Naive B cell (primary cell): ENCODE results near the gene RNASE12. TPM values are rescaled to one million over a fixed set of nuclear protein-coding genes. Genes with fewer than 3 reads are reported as not detected.

ENCODE experiments used
- ATAC-seq, 2 donors: fragments of 150-1000 bp; cut with Tn5 transposase; 2 replicates each; pipeline ENCODE4 v1.10.0; 2021; ENCODE audit warnings: low read depth in 2 of 2, mild to moderate bottlenecking in 2 of 2, moderate library complexity in 2 of 2
- DNase-seq: peaks from one replicate; pipeline ENCODE4 v3.0.0; 2022
- H3K27ac Mint-ChIP-seq, 6 donors: one replicate each; pipeline ENCODE4 v1.8.0; 2020 to 2022; ENCODE audit warnings: mild to moderate bottlenecking in 6 of 6, mixed read lengths in 6 of 6, moderate library complexity in 5 of 6, inconsistent platforms in 2 of 6
- H3K27me3 Mint-ChIP-seq, 3 donors: one replicate each; pipeline ENCODE4 v1.8.0; 2021 to 2022; ENCODE audit warnings: mixed read lengths in 3 of 3, mild to moderate bottlenecking in 1 of 3
- H3K36me3 Mint-ChIP-seq, 2 donors: one replicate each; pipeline ENCODE4 v1.8.0; 2020 to 2022; ENCODE audit warnings: mixed read lengths in 2 of 2, inconsistent platforms in 1 of 2, mild to moderate bottlenecking in 1 of 2
- H3K4me1 Mint-ChIP-seq, 3 donors: one replicate each; pipeline ENCODE4 v1.8.0; 2020 to 2022; ENCODE audit warnings: mixed read lengths in 3 of 3, inconsistent platforms in 1 of 3, mild to moderate bottlenecking in 1 of 3, moderate library complexity in 1 of 3
- H3K4me3 Mint-ChIP-seq, 8 donors: one replicate each; pipeline ENCODE4 v1.8.0; 2020 to 2022; ENCODE audit warnings: mild to moderate bottlenecking in 8 of 8, mixed read lengths in 8 of 8, moderate library complexity in 8 of 8, inconsistent platforms in 2 of 8
- H3K9me3 Mint-ChIP-seq, 7 donors: one replicate each; pipeline ENCODE4 v1.8.0; 2020 to 2022; ENCODE audit warnings: mixed read lengths in 7 of 7, mild to moderate bottlenecking in 5 of 7, inconsistent platforms in 2 of 7, moderate library complexity in 1 of 7
- polyA plus RNA-seq, 6 donors: library from polyadenylated mRNA; unstranded; fragments of 300-500 nt; fragmentation: Illumina TruSeq; gene quantifications; one replicate each; pipeline ENCODE4 v1.2.3, GENCODE V29; 2021; ENCODE audit warnings: low read depth in 6 of 6

RNASE12 gene
- polyA plus RNA-seq, 6 donors from 2014 or later: not detected

GRCh38 chr14:20563971-20564370, 27.2 kb downstream of the RNASE12 start:
- ATAC-seq (no peak), DNase-seq (no peak)
- Mint-ChIP-seq H3K4me1 (no peaks in the 10 kb centered on the region), H3K27ac (no peak overlapping the region), H3K4me3 (no peak overlapping the region), H3K27me3 (peaks cover 4 to 13% (median 10%) of the 10 kb centered on the region in 3 donors), H3K36me3 (no peaks in the 10 kb centered on the region), H3K9me3 (peaks cover 0 to 13% (median 10%) of the 10 kb centered on the region in 7 donors)

- no peaks in the 10 kb centered on the region for H3K36me3 Mint-ChIP-seq
- peaks cover 9 to 26% (median 13%) of the 10 kb centered on the region in 3 donors for H3K27me3 Mint-ChIP-seq
- H3K4me1 Mint-ChIP-seq: no peaks in the 10 kb centered on the region
- ATAC-seq: no peak
- DNase-seq: no peak
- no peak within 1 kb of the TSS for H3K27ac Mint-ChIP-seq
- H3K9me3 Mint-ChIP-seq: no peaks in the 10 kb centered on the region
- H3K4me3 Mint-ChIP-seq: no peak within 1 kb of the TSS
Observed at GRCh38 chr14:20560961-20561360, 30.2 kb downstream of the RNASE12 start, which contains the start of gene RNASE9. RNASE9 (minus strand) TSS chr14:20561047.

GRCh38 chr14:20559461-20559904, 31.7 kb downstream of the RNASE12 start:
- no peaks in the 10 kb centered on the region for H3K36me3 Mint-ChIP-seq
- peaks cover 6 to 19% (median 11%) of the 10 kb centered on the region in 3 donors for H3K27me3 Mint-ChIP-seq
- H3K4me3 Mint-ChIP-seq: no peak overlapping the region
- ATAC-seq (no peak), DNase-seq (no peak)
- peak overlapping the region in 1 of 6 donors; percentile 33 for H3K27ac Mint-ChIP-seq
- H3K4me1 Mint-ChIP-seq: no peaks in the 10 kb centered on the region
- H3K9me3 Mint-ChIP-seq: no peaks in the 10 kb centered on the region

GRCh38 chr14:20557212-20557542, 34.0 kb downstream of the RNASE12 start:
- DNase-seq (no peak), ATAC-seq (no peak)
- H3K36me3 Mint-ChIP-seq: no peaks in the 10 kb centered on the region
- H3K9me3 Mint-ChIP-seq: no peaks in the 10 kb centered on the region
- H3K27ac Mint-ChIP-seq: peak overlapping the region in 2 of 6 donors; percentile 5 to 71
- peaks cover 0 to 17% (median 11%) of the 10 kb centered on the region in 3 donors for H3K27me3 Mint-ChIP-seq
- no peaks in the 10 kb centered on the region for H3K4me1 Mint-ChIP-seq
- H3K4me3 Mint-ChIP-seq: no peak overlapping the region

GRCh38 chr14:20556500-20557211, 34.5 kb downstream of the RNASE12 start:
- Mint-ChIP-seq H3K4me1 (no peaks in the 10 kb centered on the region), H3K36me3 (no peaks in the 10 kb centered on the region), H3K9me3 (no peaks in the 10 kb centered on the region), H3K27me3 (peaks cover 0 to 17% (median 11%) of the 10 kb centered on the region in 3 donors), H3K27ac (peak overlapping the region in 2 of 6 donors; percentile 5 to 71), H3K4me3 (no peak overlapping the region)
- DNase-seq (no peak), ATAC-seq (no peak)

- H3K36me3 Mint-ChIP-seq: no peaks in the 10 kb centered on the region
- H3K27ac Mint-ChIP-seq: no peak overlapping the region
- no peak overlapping the region for H3K4me3 Mint-ChIP-seq
- H3K9me3 Mint-ChIP-seq: no peaks in the 10 kb centered on the region
- H3K27me3 Mint-ChIP-seq: peaks cover 0 to 17% (median 11%) of the 10 kb centered on the region in 3 donors
- DNase-seq (no peak), ATAC-seq (no peak)
- no peaks in the 10 kb centered on the region for H3K4me1 Mint-ChIP-seq
Observed at GRCh38 chr14:20555845-20556244, 35.3 kb downstream of the RNASE12 start.

- Mint-ChIP-seq H3K36me3 (no peaks in the 10 kb centered on the region), H3K27ac (no peak overlapping the region), H3K27me3 (peaks cover 0 to 19% (median 8%) of the 10 kb centered on the region in 3 donors), H3K4me1 (no peaks in the 10 kb centered on the region), H3K4me3 (no peak overlapping the region), H3K9me3 (no peaks in the 10 kb centered on the region)
- DNase-seq (no peak), ATAC-seq (no peak)
Observed at GRCh38 chr14:20553024-20553423, 38.2 kb downstream of the RNASE12 start.

GRCh38 chr14:20551606-20552005, 39.6 kb downstream of the RNASE12 start:
- no peak for DNase-seq
- H3K4me1 Mint-ChIP-seq: no peaks in the 10 kb centered on the region
- no peaks in the 10 kb centered on the region for H3K36me3 Mint-ChIP-seq
- H3K27me3 Mint-ChIP-seq: peaks cover 0 to 14% (median 5%) of the 10 kb centered on the region in 3 donors
- no peak overlapping the region for H3K27ac Mint-ChIP-seq
- no peak overlapping the region for H3K4me3 Mint-ChIP-seq
- no peak for ATAC-seq
- H3K9me3 Mint-ChIP-seq: no peaks in the 10 kb centered on the region

GRCh38 chr14:20550926-20551325, 40.2 kb downstream of the RNASE12 start:
- Mint-ChIP-seq H3K9me3 (no peaks in the 10 kb centered on the region), H3K27me3 (peaks cover 0 to 16% (median 5%) of the 10 kb centered on the region in 3 donors), H3K4me3 (no peak overlapping the region), H3K27ac (no peak overlapping the region), H3K36me3 (no peaks in the 10 kb centered on the region), H3K4me1 (no peaks in the 10 kb centered on the region)
- no peak for DNase-seq
- no peak for ATAC-seq

- ATAC-seq (no peak), DNase-seq (no peak)
- H3K9me3 Mint-ChIP-seq: no peaks in the 10 kb centered on the region
- H3K27ac Mint-ChIP-seq: no peak overlapping the region
- no peaks in the 10 kb centered on the region for H3K36me3 Mint-ChIP-seq
- H3K27me3 Mint-ChIP-seq: peaks cover 0 to 28% (median 19%) of the 10 kb centered on the region in 3 donors
- no peak overlapping the region for H3K4me3 Mint-ChIP-seq
- no peaks in the 10 kb centered on the region for H3K4me1 Mint-ChIP-seq
Observed at GRCh38 chr14:20548414-20549158, 42.6 kb downstream of the RNASE12 start.

- H3K4me1 Mint-ChIP-seq: no peaks in the 10 kb centered on the region
- no peaks in the 10 kb centered on the region for H3K36me3 Mint-ChIP-seq
- H3K4me3 Mint-ChIP-seq: no peak overlapping the region
- H3K9me3 Mint-ChIP-seq: no peaks in the 10 kb centered on the region
- no peak overlapping the region for H3K27ac Mint-ChIP-seq
- peaks cover 0 to 28% (median 26%) of the 10 kb centered on the region in 3 donors for H3K27me3 Mint-ChIP-seq
- no peak for DNase-seq
- no peak for ATAC-seq
Observed at GRCh38 chr14:20546877-20547276, 44.3 kb downstream of the RNASE12 start.
